ENCODE results near the gene ZNF181. TPM values are rescaled to one million over a fixed set of nuclear protein-coding genes. Genes with fewer than 3 reads are reported as not detected.

Gene ZNF181
- total and polyA plus RNA-seq, 4 donors = 8.9 to 15.2 (median 10.0) TPM

DNA sequence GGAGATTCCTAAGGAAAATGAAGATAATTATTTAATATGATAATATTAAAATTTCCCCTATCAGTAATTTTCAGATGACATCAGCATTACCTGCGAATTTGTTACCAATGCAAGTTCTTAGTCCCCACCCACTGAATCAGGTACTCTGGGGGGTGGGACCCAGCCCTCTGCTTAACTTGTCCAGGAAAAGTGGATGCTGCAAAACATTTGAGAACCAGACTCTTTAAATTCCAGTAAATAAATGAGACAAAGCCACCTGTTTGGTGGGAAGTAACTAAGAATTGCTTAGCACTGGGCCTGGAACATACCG lies 39.5 kb downstream of the ZNF181 start:
- WGBS = 65% methylated on average over 2 of the region's 2 CpGs
- H3K4me1 ChIP-seq (ENCODE audit: control insufficient read depth in 4 of 4, insufficient read depth in 4 of 4, low read length in 3 of 4) = peaks cover 0 to 15% (median 6%) of the 10 kb centered on the region in 4 donors
- peaks cover 3 to 25% (median 17%) of the 10 kb centered on the region in 4 donors for H3K9me3 ChIP-seq (ENCODE audit: control insufficient read depth in 4 of 4, low read length in 3 of 4)
- no peak for TF ChIP-seq TAF1 (conservative IDR thresholded peaks at IDR 0.05)
- TF ChIP-seq GABPA (IDR thresholded peaks at IDR 0.05 in 1 of 2, conservative IDR thresholded peaks at IDR 0.05 in 1 of 2) = no peak
- TF ChIP-seq, protein P1, sequence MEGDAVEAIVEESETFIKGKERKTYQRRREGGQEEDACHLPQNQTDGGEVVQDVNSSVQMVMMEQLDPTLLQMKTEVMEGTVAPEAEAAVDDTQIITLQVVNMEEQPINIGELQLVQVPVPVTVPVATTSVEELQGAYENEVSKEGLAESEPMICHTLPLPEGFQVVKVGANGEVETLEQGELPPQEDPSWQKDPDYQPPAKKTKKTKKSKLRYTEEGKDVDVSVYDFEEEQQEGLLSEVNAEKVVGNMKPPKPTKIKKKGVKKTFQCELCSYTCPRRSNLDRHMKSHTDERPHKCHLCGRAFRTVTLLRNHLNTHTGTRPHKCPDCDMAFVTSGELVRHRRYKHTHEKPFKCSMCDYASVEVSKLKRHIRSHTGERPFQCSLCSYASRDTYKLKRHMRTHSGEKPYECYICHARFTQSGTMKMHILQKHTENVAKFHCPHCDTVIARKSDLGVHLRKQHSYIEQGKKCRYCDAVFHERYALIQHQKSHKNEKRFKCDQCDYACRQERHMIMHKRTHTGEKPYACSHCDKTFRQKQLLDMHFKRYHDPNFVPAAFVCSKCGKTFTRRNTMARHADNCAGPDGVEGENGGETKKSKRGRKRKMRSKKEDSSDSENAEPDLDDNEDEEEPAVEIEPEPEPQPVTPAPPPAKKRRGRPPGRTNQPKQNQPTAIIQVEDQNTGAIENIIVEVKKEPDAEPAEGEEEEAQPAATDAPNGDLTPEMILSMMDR (IDR thresholded peaks at IDR 0.05; ENCODE audit: low read depth, low read length, missing input control) = no peak
- TF ChIP-seq EGR1 (IDR thresholded peaks at IDR 0.05; ENCODE audit: low read depth in 2 of 2) = no peak
- TF ChIP-seq, protein P2, sequence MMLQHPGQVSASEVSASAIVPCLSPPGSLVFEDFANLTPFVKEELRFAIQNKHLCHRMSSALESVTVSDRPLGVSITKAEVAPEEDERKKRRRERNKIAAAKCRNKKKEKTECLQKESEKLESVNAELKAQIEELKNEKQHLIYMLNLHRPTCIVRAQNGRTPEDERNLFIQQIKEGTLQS (IDR thresholded peaks at IDR 0.05) = no peak
- TF ChIP-seq HNF4G (IDR thresholded peaks at IDR 0.05) = no peak
- TF ChIP-seq, protein P3, sequence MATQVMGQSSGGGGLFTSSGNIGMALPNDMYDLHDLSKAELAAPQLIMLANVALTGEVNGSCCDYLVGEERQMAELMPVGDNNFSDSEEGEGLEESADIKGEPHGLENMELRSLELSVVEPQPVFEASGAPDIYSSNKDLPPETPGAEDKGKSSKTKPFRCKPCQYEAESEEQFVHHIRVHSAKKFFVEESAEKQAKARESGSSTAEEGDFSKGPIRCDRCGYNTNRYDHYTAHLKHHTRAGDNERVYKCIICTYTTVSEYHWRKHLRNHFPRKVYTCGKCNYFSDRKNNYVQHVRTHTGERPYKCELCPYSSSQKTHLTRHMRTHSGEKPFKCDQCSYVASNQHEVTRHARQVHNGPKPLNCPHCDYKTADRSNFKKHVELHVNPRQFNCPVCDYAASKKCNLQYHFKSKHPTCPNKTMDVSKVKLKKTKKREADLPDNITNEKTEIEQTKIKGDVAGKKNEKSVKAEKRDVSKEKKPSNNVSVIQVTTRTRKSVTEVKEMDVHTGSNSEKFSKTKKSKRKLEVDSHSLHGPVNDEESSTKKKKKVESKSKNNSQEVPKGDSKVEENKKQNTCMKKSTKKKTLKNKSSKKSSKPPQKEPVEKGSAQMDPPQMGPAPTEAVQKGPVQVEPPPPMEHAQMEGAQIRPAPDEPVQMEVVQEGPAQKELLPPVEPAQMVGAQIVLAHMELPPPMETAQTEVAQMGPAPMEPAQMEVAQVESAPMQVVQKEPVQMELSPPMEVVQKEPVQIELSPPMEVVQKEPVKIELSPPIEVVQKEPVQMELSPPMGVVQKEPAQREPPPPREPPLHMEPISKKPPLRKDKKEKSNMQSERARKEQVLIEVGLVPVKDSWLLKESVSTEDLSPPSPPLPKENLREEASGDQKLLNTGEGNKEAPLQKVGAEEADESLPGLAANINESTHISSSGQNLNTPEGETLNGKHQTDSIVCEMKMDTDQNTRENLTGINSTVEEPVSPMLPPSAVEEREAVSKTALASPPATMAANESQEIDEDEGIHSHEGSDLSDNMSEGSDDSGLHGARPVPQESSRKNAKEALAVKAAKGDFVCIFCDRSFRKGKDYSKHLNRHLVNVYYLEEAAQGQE (IDR thresholded peaks at IDR 0.05) = no peak
- no peak for TF ChIP-seq JUND (IDR thresholded peaks at IDR 0.05)
- TF ChIP-seq NR2F2 (IDR thresholded peaks at IDR 0.05) = no peak
- no peak for TF ChIP-seq RXRA (IDR thresholded peaks at IDR 0.05)
- TF ChIP-seq HNF4A (conservative IDR thresholded peaks at IDR 0.05) = no peak
- TF ChIP-seq SP1 (IDR thresholded peaks at IDR 0.05) = no peak
- no peak for TF ChIP-seq FOXA1 (IDR thresholded peaks at IDR 0.05)
- TF ChIP-seq RAD21 (IDR thresholded peaks at IDR 0.05) = no peak
- no peak for TF ChIP-seq FOXA2 (IDR thresholded peaks at IDR 0.05)
- no peak for TF ChIP-seq YY1 (IDR thresholded peaks at IDR 0.05)
- TF ChIP-seq, protein P4, sequence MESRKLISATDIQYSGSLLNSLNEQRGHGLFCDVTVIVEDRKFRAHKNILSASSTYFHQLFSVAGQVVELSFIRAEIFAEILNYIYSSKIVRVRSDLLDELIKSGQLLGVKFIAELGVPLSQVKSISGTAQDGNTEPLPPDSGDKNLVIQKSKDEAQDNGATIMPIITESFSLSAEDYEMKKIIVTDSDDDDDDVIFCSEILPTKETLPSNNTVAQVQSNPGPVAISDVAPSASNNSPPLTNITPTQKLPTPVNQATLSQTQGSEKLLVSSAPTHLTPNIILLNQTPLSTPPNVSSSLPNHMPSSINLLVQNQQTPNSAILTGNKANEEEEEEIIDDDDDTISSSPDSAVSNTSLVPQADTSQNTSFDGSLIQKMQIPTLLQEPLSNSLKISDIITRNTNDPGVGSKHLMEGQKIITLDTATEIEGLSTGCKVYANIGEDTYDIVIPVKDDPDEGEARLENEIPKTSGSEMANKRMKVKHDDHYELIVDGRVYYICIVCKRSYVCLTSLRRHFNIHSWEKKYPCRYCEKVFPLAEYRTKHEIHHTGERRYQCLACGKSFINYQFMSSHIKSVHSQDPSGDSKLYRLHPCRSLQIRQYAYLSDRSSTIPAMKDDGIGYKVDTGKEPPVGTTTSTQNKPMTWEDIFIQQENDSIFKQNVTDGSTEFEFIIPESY (IDR thresholded peaks at IDR 0.05) = no peak
- H3K9ac ChIP-seq (ENCODE audit: low read depth in 1 of 2, low read length in 2 of 2) = no peak overlapping the region
- no peaks in the 10 kb centered on the region for H3K27me3 ChIP-seq (ENCODE audit: control insufficient read depth in 4 of 4, insufficient read depth in 4 of 4, low read length in 3 of 4)
- no peak overlapping the region for H3K27ac ChIP-seq (ENCODE audit: low read depth in 1 of 2, low read length in 2 of 2)
- DNase-seq (ENCODE audit: low spot score) = no peak
- peaks cover 6 to 18% (median 15%) of the 10 kb centered on the region in 4 donors for H3K36me3 ChIP-seq (ENCODE audit: control insufficient read depth in 4 of 4, insufficient read depth in 3 of 4, low read depth in 1 of 4, low read length in 3 of 4)
- peak overlapping the region; percentile 75 to 85 (median 84) for H3K4me3 ChIP-seq (ENCODE audit: low read depth in 1 of 3, low read length in 3 of 3)

DNA sequence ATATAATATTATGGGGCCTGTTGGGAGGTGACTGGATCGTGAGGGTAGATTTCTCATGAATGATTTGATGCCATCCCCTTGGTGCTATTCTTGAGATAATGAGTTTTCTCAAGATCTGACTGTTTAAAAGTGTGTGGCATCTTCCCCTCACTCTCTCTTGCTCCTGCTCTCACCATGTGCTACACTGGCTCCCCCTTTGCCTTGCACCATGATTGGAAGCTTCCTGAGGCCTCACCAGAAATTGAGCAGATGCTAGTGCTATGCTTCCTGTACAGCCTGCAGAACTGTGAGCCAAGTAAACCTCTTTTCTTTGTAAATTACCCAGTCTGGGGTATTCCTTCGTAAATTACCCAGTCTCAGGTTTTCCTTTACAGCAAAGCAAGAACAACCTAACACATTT lies 40.8 kb downstream of the ZNF181 start:
- 65% methylated on average over 2 of the region's 2 CpGs for WGBS
- H3K4me3 ChIP-seq (ENCODE audit: low read depth in 1 of 3, low read length in 3 of 3) = no peak overlapping the region
- no peak overlapping the region for H3K9ac ChIP-seq (ENCODE audit: low read depth in 1 of 2, low read length in 2 of 2)

More for the DNA sequence above, 40.8 kb downstream of the ZNF181 start:
- TF ChIP-seq HNF4A (conservative IDR thresholded peaks at IDR 0.05) = no peak
- no peak for TF ChIP-seq YY1 (IDR thresholded peaks at IDR 0.05)
- TF ChIP-seq RXRA (IDR thresholded peaks at IDR 0.05) = no peak
- no peak for TF ChIP-seq GABPA (IDR thresholded peaks at IDR 0.05 in 1 of 2, conservative IDR thresholded peaks at IDR 0.05 in 1 of 2)
- no peak for TF ChIP-seq FOXA2 (IDR thresholded peaks at IDR 0.05)
- no peak overlapping the region for H3K27ac ChIP-seq (ENCODE audit: low read depth in 1 of 2, low read length in 2 of 2)
- peaks cover 0 to 8% (median 2%) of the 10 kb centered on the region in 4 donors for H3K36me3 ChIP-seq (ENCODE audit: control insufficient read depth in 4 of 4, insufficient read depth in 3 of 4, low read depth in 1 of 4, low read length in 3 of 4)
- peaks cover 0 to 15% (median 6%) of the 10 kb centered on the region in 4 donors for H3K4me1 ChIP-seq (ENCODE audit: control insufficient read depth in 4 of 4, insufficient read depth in 4 of 4, low read length in 3 of 4)
- peaks cover 5 to 20% (median 12%) of the 10 kb centered on the region in 4 donors for H3K9me3 ChIP-seq (ENCODE audit: control insufficient read depth in 4 of 4, low read length in 3 of 4)
- no peaks in the 10 kb centered on the region for H3K27me3 ChIP-seq (ENCODE audit: control insufficient read depth in 4 of 4, insufficient read depth in 4 of 4, low read length in 3 of 4)
- DNase-seq (ENCODE audit: low spot score) = no peak

Data from liver (tissue), 9 donors.